DOHH2 (cell line): ENCODE results near the gene VWA5B1.

Source experiments
- CTCF ChIP-seq: fragments of 200-600 bp; sonication (generic); IDR thresholded peaks from one replicate; pipeline ENCODE4 v1.5.1; 2014; ENCODE audit warnings: antibody characterized with exemption, mild to moderate bottlenecking, low read depth, low read length; ENCODE audit not compliant: poor library complexity, severe bottlenecking
- EZH2phosphoT487 ChIP-seq: fragments of 200-600 bp; sonication (generic); IDR thresholded peaks from 2 replicates; pipeline ENCODE4 v1.6.1; 2017; ENCODE audit warnings: borderline replicate concordance, mild to moderate bottlenecking, antibody characterized with exemption, low read length, moderate library complexity, mixed read lengths

GRCh38 chr1:20278692-20279130 is 12.0 kb upstream of the VWA5B1 start:
- no peak for TF ChIP-seq CTCF
- no peak for TF ChIP-seq EZH2phosphoT487
